ENCODE results near the gene TAF5L.

- TF ChIP-seq ZSCAN9 (CRISPR knock-in tag; IDR thresholded peaks at IDR 0.05; ENCODE audit: borderline replicate concordance) = no peak
- TF ChIP-seq, protein P1, sequence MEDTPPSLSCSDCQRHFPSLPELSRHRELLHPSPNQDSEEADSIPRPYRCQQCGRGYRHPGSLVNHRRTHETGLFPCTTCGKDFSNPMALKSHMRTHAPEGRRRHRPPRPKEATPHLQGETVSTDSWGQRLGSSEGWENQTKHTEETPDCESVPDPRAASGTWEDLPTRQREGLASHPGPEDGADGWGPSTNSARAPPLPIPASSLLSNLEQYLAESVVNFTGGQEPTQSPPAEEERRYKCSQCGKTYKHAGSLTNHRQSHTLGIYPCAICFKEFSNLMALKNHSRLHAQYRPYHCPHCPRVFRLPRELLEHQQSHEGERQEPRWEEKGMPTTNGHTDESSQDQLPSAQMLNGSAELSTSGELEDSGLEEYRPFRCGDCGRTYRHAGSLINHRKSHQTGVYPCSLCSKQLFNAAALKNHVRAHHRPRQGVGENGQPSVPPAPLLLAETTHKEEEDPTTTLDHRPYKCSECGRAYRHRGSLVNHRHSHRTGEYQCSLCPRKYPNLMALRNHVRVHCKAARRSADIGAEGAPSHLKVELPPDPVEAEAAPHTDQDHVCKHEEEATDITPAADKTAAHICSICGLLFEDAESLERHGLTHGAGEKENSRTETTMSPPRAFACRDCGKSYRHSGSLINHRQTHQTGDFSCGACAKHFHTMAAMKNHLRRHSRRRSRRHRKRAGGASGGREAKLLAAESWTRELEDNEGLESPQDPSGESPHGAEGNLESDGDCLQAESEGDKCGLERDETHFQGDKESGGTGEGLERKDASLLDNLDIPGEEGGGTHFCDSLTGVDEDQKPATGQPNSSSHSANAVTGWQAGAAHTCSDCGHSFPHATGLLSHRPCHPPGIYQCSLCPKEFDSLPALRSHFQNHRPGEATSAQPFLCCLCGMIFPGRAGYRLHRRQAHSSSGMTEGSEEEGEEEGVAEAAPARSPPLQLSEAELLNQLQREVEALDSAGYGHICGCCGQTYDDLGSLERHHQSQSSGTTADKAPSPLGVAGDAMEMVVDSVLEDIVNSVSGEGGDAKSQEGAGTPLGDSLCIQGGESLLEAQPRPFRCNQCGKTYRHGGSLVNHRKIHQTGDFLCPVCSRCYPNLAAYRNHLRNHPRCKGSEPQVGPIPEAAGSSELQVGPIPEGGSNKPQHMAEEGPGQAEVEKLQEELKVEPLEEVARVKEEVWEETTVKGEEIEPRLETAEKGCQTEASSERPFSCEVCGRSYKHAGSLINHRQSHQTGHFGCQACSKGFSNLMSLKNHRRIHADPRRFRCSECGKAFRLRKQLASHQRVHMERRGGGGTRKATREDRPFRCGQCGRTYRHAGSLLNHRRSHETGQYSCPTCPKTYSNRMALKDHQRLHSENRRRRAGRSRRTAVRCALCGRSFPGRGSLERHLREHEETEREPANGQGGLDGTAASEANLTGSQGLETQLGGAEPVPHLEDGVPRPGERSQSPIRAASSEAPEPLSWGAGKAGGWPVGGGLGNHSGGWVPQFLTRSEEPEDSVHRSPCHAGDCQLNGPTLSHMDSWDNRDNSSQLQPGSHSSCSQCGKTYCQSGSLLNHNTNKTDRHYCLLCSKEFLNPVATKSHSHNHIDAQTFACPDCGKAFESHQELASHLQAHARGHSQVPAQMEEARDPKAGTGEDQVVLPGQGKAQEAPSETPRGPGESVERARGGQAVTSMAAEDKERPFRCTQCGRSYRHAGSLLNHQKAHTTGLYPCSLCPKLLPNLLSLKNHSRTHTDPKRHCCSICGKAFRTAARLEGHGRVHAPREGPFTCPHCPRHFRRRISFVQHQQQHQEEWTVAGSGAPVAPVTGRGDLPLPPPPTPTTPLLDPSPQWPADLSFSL (CRISPR knock-in tag; IDR thresholded peaks at IDR 0.05) = no peak
Measured at GRCh38 chr1:229562686-229563085, 63.2 kb downstream of the TAF5L start.
